HepG2 (cell line): ENCODE measurements around the gene RGS19. TPM values are rescaled to one million over a fixed set of nuclear protein-coding genes. Genes with fewer than 3 reads are reported as not detected.
A peak's percentile ranks its signal among the peaks of the same experiment; 100 is the strongest.

ENCODE experiments used
- CSRNP2 ChIP-seq: sonication (generic); formaldehyde crosslinking; conservative IDR thresholded peaks from 2 replicates; pipeline ENCODE4 v1.8.0; 2022; ENCODE audit warnings: low read depth, missing genetic modification reagents
- DPF2 ChIP-seq: sonication (generic); formaldehyde crosslinking; IDR thresholded peaks from 2 replicates; pipeline ENCODE4 v1.4.0; 2020; ENCODE audit warnings: mild to moderate bottlenecking, low read depth, missing genetic modification reagents, borderline replicate concordance
- DR1 ChIP-seq: sonication (generic); formaldehyde crosslinking; IDR thresholded peaks from 2 replicates; pipeline ENCODE4 v1.8.0; 2021; ENCODE audit warnings: mild to moderate bottlenecking, missing genetic modification reagents, inconsistent platforms
- E2F5 ChIP-seq: sonication (generic); formaldehyde crosslinking; conservative IDR thresholded peaks from 2 replicates; pipeline ENCODE4 v1.4.0; 2020; ENCODE audit warnings: missing genetic modification reagents
- GATA4 ChIP-seq: sonication (generic); IDR thresholded peaks from 2 replicates; pipeline ENCODE4 v1.6.1; 2016; ENCODE audit warnings: antibody characterized with exemption, low read depth, borderline replicate concordance
- HDAC2 ChIP-seq: sonication (generic); formaldehyde crosslinking; IDR thresholded peaks from 2 replicates; pipeline ENCODE4 v1.4.0; 2020; ENCODE audit warnings: missing genetic modification reagents
- HOMEZ ChIP-seq: IDR thresholded peaks from 2 replicates; pipeline ENCODE4 v1.6.1; 2016; ENCODE audit warnings: low read depth
- KDM5B ChIP-seq: sonication (generic); formaldehyde crosslinking; IDR thresholded peaks from 2 replicates; pipeline ENCODE4 v1.4.0; 2020; ENCODE audit warnings: missing genetic modification reagents, mild to moderate bottlenecking, borderline replicate concordance
- MXD1 ChIP-seq: sonication (generic); formaldehyde crosslinking; IDR thresholded peaks from 2 replicates; pipeline ENCODE4 v1.4.0; 2020; ENCODE audit warnings: mild to moderate bottlenecking, missing genetic modification reagents
- NFKB2 ChIP-seq: sonication (generic); formaldehyde crosslinking; IDR thresholded peaks from 2 replicates; pipeline ENCODE4 v1.4.0; 2020; ENCODE audit warnings: missing genetic modification reagents, borderline replicate concordance
- PHF21A ChIP-seq: sonication (generic); formaldehyde crosslinking; IDR thresholded peaks from 2 replicates; pipeline ENCODE4 v1.5.0; 2020; ENCODE audit warnings: mild to moderate bottlenecking, missing genetic modification reagents
- SNAPC2 ChIP-seq: sonication (generic); formaldehyde crosslinking; IDR thresholded peaks from 2 replicates; pipeline ENCODE4 v1.8.1; 2022; ENCODE audit warnings: mild to moderate bottlenecking, missing genetic modification reagents
- SP4 ChIP-seq: sonication (generic); formaldehyde crosslinking; IDR thresholded peaks from 2 replicates; pipeline ENCODE4 v1.8.1; 2023; ENCODE audit warnings: mild to moderate bottlenecking, missing genetic modification reagents
- TBL1XR1 ChIP-seq: fragments of 150-350 bp; IDR thresholded peaks from 2 replicates; pipeline ENCODE4 v1.6.1; 2014; ENCODE audit warnings: borderline replicate concordance, low read length; ENCODE audit not compliant: partially characterized antibody
- TFDP2 ChIP-seq: sonication (generic); formaldehyde crosslinking; IDR thresholded peaks from 2 replicates; pipeline ENCODE4 v1.4.0; 2020; ENCODE audit warnings: missing genetic modification reagents
- ZBTB21 ChIP-seq: sonication (generic); formaldehyde crosslinking; IDR thresholded peaks from 2 replicates; pipeline ENCODE4 v1.4.0; 2020; ENCODE audit warnings: missing genetic modification reagents
- ZBTB7B ChIP-seq: sonication (generic); formaldehyde crosslinking; IDR thresholded peaks from 2 replicates; pipeline ENCODE4 v1.4.0; 2020; ENCODE audit warnings: missing genetic modification reagents
- ZFP36L1 ChIP-seq: sonication (generic); formaldehyde crosslinking; IDR thresholded peaks from 2 replicates; pipeline ENCODE4 v1.8.0; 2022; ENCODE audit warnings: mild to moderate bottlenecking, missing genetic modification reagents, moderate library complexity
- ZFP90 ChIP-seq: sonication (generic); formaldehyde crosslinking; IDR thresholded peaks from 2 replicates; pipeline ENCODE4 v1.8.0; 2022; ENCODE audit warnings: missing genetic modification reagents, mild to moderate bottlenecking, inconsistent platforms, borderline replicate concordance
- ZMYM3 ChIP-seq: sonication (generic); formaldehyde crosslinking; IDR thresholded peaks from 2 replicates; pipeline ENCODE4 v1.5.1; 2020; ENCODE audit warnings: mild to moderate bottlenecking, missing genetic modification reagents
- ZNF235 ChIP-seq: sonication (generic); formaldehyde crosslinking; IDR thresholded peaks from 2 replicates; pipeline ENCODE4 v1.8.1; 2023; ENCODE audit warnings: mild to moderate bottlenecking, missing genetic modification reagents, borderline replicate concordance
- ZNF264 ChIP-seq: sonication (generic); formaldehyde crosslinking; IDR thresholded peaks from 2 replicates; pipeline ENCODE4 v1.4.0; 2020; ENCODE audit warnings: missing genetic modification reagents
- ZNF7 ChIP-seq: IDR thresholded peaks from 2 replicates; pipeline ENCODE4 v1.6.1; 2016; ENCODE audit warnings: missing biosample characterization, missing genetic modification reagents
- polyA plus RNA-seq, 8 experiments: library from polyadenylated mRNA; depleted of rRNA in 3 of 8; stranded (reverse) in 7 of 8; unstranded in 1 of 8; fragments of >200 nt; fragmentation: Illumina TruSeq in 4 of 8; extraction: Trizol in 4 of 8; gene quantifications; 2 replicates each; pipeline versions ENCODE4 v1.2.1 to v1.2.3, GENCODE V29; 2011 to 2016; ENCODE audit warnings: low read depth in 4 of 8, missing spikeins in 1 of 8, mixed read lengths in 1 of 8; ENCODE audit not compliant: insufficient read depth in 1 of 8
- total RNA-seq, 5 experiments: library from RNA; depleted of rRNA; stranded (reverse); fragments of >200 nt; fragmentation: Illumina TruSeq; extraction: Trizol; gene quantifications; 2 replicates each; pipeline ENCODE4 v1.2.3, GENCODE V29; 2016; ENCODE audit warnings: low read depth in 1 of 5

The RGS19 gene
- total and polyA plus RNA-seq, 2 of the 13 experiments (the other 11 are each of a cell fraction or from before 2014, with no cell fraction given): 10.7 to 11.9 TPM

- peak; percentile 83; the same call in 1 of the 2 replicates for TF ChIP-seq HOMEZ (CRISPR knock-in tag)
- TF ChIP-seq TFDP2 (CRISPR knock-in tag): no peak
- no peak for TF ChIP-seq TBL1XR1
- no peak; the same call in 1 of the 2 replicates for TF ChIP-seq ZNF264
- TF ChIP-seq HDAC2: peak; percentile 35; the same call in 1 of the 2 replicates
- TF ChIP-seq MXD1 (CRISPR knock-in tag): peak; percentile 87
- TF ChIP-seq E2F5 (CRISPR knock-in tag): no peak
- no peak for TF ChIP-seq ZFP36L1
- no peak for TF ChIP-seq DR1 (CRISPR knock-in tag)
- TF ChIP-seq KDM5B: no peak; the same call in 1 of the 2 replicates
- TF ChIP-seq DPF2 (CRISPR knock-in tag): peak; percentile 54
- no peak for TF ChIP-seq ZNF7 (CRISPR knock-in tag)
- peak; percentile 61; the same call in 1 of the 2 replicates for TF ChIP-seq ZMYM3 (CRISPR knock-in tag)
- TF ChIP-seq NFKB2 (CRISPR knock-in tag): no peak
- TF ChIP-seq ZBTB7B (CRISPR knock-in tag): no peak
- TF ChIP-seq ZFP90: peak; percentile 16; the same call in 1 of the 2 replicates
- TF ChIP-seq GATA4: no peak; the same call in 1 of the 2 replicates
- no peak for TF ChIP-seq CSRNP2
- TF ChIP-seq ZBTB21 (CRISPR knock-in tag): peak; percentile 22
- peak; percentile 82; the same call in 1 of the 2 replicates for TF ChIP-seq SNAPC2 (CRISPR knock-in tag)
- no peak; the same call in 1 of the 2 replicates for TF ChIP-seq PHF21A (CRISPR knock-in tag)
- 0 out of 2 replicates have a peak, but pooled peaks have one; percentile 75 for TF ChIP-seq ZNF235 (CRISPR knock-in tag)
- peak; percentile 5 for TF ChIP-seq SP4 (CRISPR knock-in tag)
These were observed 26.1 kb downstream of the RGS19 start (continued) for GRCh38 chr20:64052987-64053840.
